Measurements from ENCODE around the gene RAB11FIP3.
"Not testable (repeated sequence)": the region's sequence is repeated elsewhere in the genome, so short reads cannot be mapped to it uniquely, and the experiment has no call there.

The RAB11FIP3 gene

DNA sequence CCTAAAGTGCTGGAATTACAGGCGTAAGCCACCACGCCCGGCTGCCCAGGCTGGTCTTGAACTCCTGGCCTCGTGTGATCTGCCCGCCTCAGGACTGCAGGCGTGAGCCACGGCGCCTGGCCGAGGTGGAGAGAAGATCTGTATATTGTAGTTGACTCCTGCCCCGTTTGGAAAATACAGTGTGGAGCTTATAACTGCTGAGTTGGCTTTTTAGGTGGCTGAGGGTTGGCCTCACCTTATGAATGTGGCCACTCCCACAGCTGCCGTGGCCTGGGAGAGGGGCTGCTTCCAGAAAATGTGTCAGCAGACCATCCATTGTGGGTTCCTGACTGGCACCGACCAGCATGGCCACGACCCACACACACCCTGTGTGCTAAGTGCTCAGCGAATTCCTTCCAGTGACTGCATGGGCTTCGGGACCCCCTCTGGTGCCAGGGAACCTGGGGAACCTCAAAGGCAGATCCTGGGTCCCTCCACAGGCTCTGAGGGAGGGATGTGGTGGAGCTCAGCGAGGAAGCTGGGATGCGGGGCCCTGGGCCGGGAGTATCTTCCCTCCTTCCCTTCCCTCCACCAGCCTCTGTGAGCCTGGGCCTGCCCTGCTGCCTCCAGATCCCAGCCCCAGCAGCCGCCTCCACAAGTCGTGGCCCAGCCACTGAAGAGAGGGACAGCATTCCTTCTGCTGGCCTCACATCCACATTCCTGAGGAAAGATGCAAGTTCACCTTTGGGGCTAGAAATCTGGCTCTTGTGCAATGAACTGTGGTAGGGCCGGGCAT, 10.9 kb upstream of the RAB11FIP3 start:
- no peaks in the 10 kb centered on the region for H3K36me3 ChIP-seq (replicated peaks; ENCODE audit: insufficient read depth, low read length)
- no peak for TF ChIP-seq EZH2phosphoT487 (IDR thresholded peaks at IDR 0.05; ENCODE audit: low read length)
- TF ChIP-seq EZH2 (optimal IDR thresholded peaks at IDR 0.05; ENCODE audit: low read depth, low read length): no peak
- TF ChIP-seq, protein P1, sequence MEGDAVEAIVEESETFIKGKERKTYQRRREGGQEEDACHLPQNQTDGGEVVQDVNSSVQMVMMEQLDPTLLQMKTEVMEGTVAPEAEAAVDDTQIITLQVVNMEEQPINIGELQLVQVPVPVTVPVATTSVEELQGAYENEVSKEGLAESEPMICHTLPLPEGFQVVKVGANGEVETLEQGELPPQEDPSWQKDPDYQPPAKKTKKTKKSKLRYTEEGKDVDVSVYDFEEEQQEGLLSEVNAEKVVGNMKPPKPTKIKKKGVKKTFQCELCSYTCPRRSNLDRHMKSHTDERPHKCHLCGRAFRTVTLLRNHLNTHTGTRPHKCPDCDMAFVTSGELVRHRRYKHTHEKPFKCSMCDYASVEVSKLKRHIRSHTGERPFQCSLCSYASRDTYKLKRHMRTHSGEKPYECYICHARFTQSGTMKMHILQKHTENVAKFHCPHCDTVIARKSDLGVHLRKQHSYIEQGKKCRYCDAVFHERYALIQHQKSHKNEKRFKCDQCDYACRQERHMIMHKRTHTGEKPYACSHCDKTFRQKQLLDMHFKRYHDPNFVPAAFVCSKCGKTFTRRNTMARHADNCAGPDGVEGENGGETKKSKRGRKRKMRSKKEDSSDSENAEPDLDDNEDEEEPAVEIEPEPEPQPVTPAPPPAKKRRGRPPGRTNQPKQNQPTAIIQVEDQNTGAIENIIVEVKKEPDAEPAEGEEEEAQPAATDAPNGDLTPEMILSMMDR (IDR thresholded peaks at IDR 0.05; ENCODE audit: low read length): no peak

DNA sequence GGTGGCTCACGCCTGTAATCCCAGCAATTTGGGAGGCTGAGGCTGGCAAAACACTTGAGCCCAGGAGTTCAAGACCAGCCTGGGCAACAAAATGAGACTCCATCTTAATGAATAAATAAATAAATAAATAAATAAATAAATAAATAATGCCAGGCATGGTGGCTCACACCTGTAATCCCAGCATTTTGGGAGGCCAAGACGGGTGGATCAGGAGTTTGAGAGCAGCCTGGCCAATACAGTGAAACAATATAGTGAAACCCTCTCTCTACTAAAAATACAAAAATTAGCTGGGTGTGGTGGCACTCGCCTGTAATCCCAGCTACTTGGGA, 10.3 kb upstream of the RAB11FIP3 start:
- not testable (repeated sequence) for H3K9me3 ChIP-seq (replicated peaks; ENCODE audit: insufficient read depth, low read length); DNase-seq; H3K36me3 ChIP-seq (replicated peaks; ENCODE audit: insufficient read depth, low read length); H3K9me2 ChIP-seq (replicated peaks; ENCODE audit: insufficient read depth, low read length); H3K4me3 ChIP-seq (ENCODE audit: low read length); H3K4me1 ChIP-seq (ENCODE audit: low read length); H2AFZ ChIP-seq (ENCODE audit: low read length); H3F3A ChIP-seq (ENCODE audit: insufficient read depth, low read length); H3K27ac ChIP-seq (ENCODE audit: low read length); H3K79me2 ChIP-seq (ENCODE audit: low read length); H3K4me2 ChIP-seq (ENCODE audit: low read depth, low read length); H3K9ac ChIP-seq (ENCODE audit: low read length); H3K27me3 ChIP-seq (replicated peaks; ENCODE audit: insufficient read depth, low read length); H4K20me1 ChIP-seq (ENCODE audit: insufficient read depth, low read length)

More for the DNA sequence above, 10.9 kb upstream of the RAB11FIP3 start:
- no peaks in the 10 kb centered on the region for H3K4me1 ChIP-seq (ENCODE audit: low read length)
- no peak for DNase-seq
- H3K27ac ChIP-seq (ENCODE audit: low read length): no peak overlapping the region
- no peaks in the 10 kb centered on the region for H3F3A ChIP-seq (ENCODE audit: insufficient read depth, low read length)
- no peaks in the 10 kb centered on the region for H3K79me2 ChIP-seq (ENCODE audit: low read length)
- no peaks in the 10 kb centered on the region for H3K9me3 ChIP-seq (replicated peaks; ENCODE audit: insufficient read depth, low read length)
- no peak overlapping the region for H3K9ac ChIP-seq (ENCODE audit: low read length)
- H3K9me2 ChIP-seq (replicated peaks; ENCODE audit: insufficient read depth, low read length): no peaks in the 10 kb centered on the region
- no peaks in the 10 kb centered on the region for H4K20me1 ChIP-seq (ENCODE audit: insufficient read depth, low read length)
- no peak overlapping the region for H2AFZ ChIP-seq (ENCODE audit: low read length)
- H3K27me3 ChIP-seq (replicated peaks; ENCODE audit: insufficient read depth, low read length): no peaks in the 10 kb centered on the region
- H3K4me3 ChIP-seq (ENCODE audit: low read length): no peak overlapping the region
- H3K4me2 ChIP-seq (ENCODE audit: low read depth, low read length): no peak overlapping the region

GRCh38 chr16:422179-422578, 3.3 kb upstream of the RAB11FIP3 start:
- H3K4me2 ChIP-seq (ENCODE audit: low read depth, low read length); H3K27ac ChIP-seq (ENCODE audit: low read length); H4K20me1 ChIP-seq (ENCODE audit: insufficient read depth, low read length); H3F3A ChIP-seq (ENCODE audit: insufficient read depth, low read length); H3K9me3 ChIP-seq (replicated peaks; ENCODE audit: insufficient read depth, low read length); DNase-seq; H3K9ac ChIP-seq (ENCODE audit: low read length); H3K4me3 ChIP-seq (ENCODE audit: low read length); H3K9me2 ChIP-seq (replicated peaks; ENCODE audit: insufficient read depth, low read length); H2AFZ ChIP-seq (ENCODE audit: low read length); H3K36me3 ChIP-seq (replicated peaks; ENCODE audit: insufficient read depth, low read length); H3K4me1 ChIP-seq (ENCODE audit: low read length): not testable (repeated sequence)
- Histone ChIP-seq H3K27me3 (replicated peaks; ENCODE audit: insufficient read depth, low read length) (peaks cover 15% of the 10 kb centered on the region; the same call in 1 of the 2 replicates), H3K79me2 (ENCODE audit: low read length) (peaks cover 10% of the 10 kb centered on the region)

GRCh38 chr16:424033-424622, 1.3 kb upstream of the RAB11FIP3 start:
- Histone ChIP-seq H3K27me3 (replicated peaks; ENCODE audit: insufficient read depth, low read length) (peaks cover 15% of the 10 kb centered on the region; the same call in 1 of the 2 replicates), H3K79me2 (ENCODE audit: low read length) (peaks cover 27% of the 10 kb centered on the region), H3K27ac (ENCODE audit: low read length) (no peak overlapping the region), H3K4me3 (ENCODE audit: low read length) (no peak overlapping the region), H3K9me2 (replicated peaks; ENCODE audit: insufficient read depth, low read length) (no peaks in the 10 kb centered on the region), H3K36me3 (replicated peaks; ENCODE audit: insufficient read depth, low read length) (no peaks in the 10 kb centered on the region), H3K4me2 (ENCODE audit: low read depth, low read length) (no peak overlapping the region), H4K20me1 (ENCODE audit: insufficient read depth, low read length) (no peaks in the 10 kb centered on the region), H3K4me1 (ENCODE audit: low read length) (peaks cover 12% of the 10 kb centered on the region), H3K9me3 (replicated peaks; ENCODE audit: insufficient read depth, low read length) (no peaks in the 10 kb centered on the region), H3F3A (ENCODE audit: insufficient read depth, low read length) (no peaks in the 10 kb centered on the region), H2AFZ (ENCODE audit: low read length) (no peak overlapping the region), H3K9ac (ENCODE audit: low read length) (no peak overlapping the region)
- DNase-seq: no peak
- TF ChIP-seq EZH2phosphoT487 (IDR thresholded peaks at IDR 0.05; ENCODE audit: low read length) (no peak), EZH2 (optimal IDR thresholded peaks at IDR 0.05; ENCODE audit: low read depth, low read length) (no peak)
- TF ChIP-seq, protein P1 (IDR thresholded peaks at IDR 0.05; ENCODE audit: low read length): no peak
